Measurements from ENCODE around the gene UBASH3A. TPM values are rescaled to one million over a fixed set of nuclear protein-coding genes. Genes with fewer than 3 reads are reported as not detected.

The UBASH3A gene
- total and polyA plus RNA-seq, 2 donors (not counting 1 experiment from before 2014, with no cell fraction given) = 0.12 to 0.33 TPM

GRCh38 chr21:42418886-42419285, 15.2 kb downstream of the UBASH3A start:
- H3K4me1 ChIP-seq (ENCODE audit: control insufficient read depth in 2 of 2, insufficient read depth in 2 of 2, low read length in 2 of 2) = peaks cover 6 to 16% of the 10 kb centered on the region in 2 donors
- no peak overlapping the region for H3K4me2 ChIP-seq (replicated peaks; ENCODE audit: low read depth, low read length, poor library complexity, severe bottlenecking)
- H3K27me3 ChIP-seq (replicated peaks in 1 of 4; ENCODE audit: control extremely low read depth in 1 of 4, control insufficient read depth in 3 of 4, insufficient read depth in 4 of 4, low read length in 3 of 4) = peaks cover 0 to 22% (median 4%) of the 10 kb centered on the region in 4 experiments
- no peak overlapping the region for H3K4me3 ChIP-seq (ENCODE audit: control extremely low read depth in 1 of 5, extremely low read depth in 1 of 5, insufficient read depth in 1 of 5, low read depth in 2 of 5, low read length in 4 of 5)
- ChIA-PET POLR2A (no interaction called here), CTCF (no interaction called here)
- H3K9me3 ChIP-seq (ENCODE audit: control extremely low read depth in 1 of 3, control insufficient read depth in 2 of 3, insufficient read depth in 1 of 3, low read length in 2 of 3) = peaks cover 0 to 9% (median 5%) of the 10 kb centered on the region in 3 donors
- H3K79me2 ChIP-seq (ENCODE audit: control insufficient read depth, insufficient read depth, low read length) = no peaks in the 10 kb centered on the region
- no peaks in the 10 kb centered on the region for H3K9me3 Mint-ChIP-seq (ENCODE audit: insufficient read depth)
- H3K27me3 Mint-ChIP-seq = peaks cover 40% of the 10 kb centered on the region
- no peak for ATAC-seq (ENCODE audit: low read depth)
- H4K20me1 ChIP-seq (ENCODE audit: control insufficient read depth, insufficient read depth, low read length, poor library complexity, severe bottlenecking) = no peaks in the 10 kb centered on the region
- H3K4me1 Mint-ChIP-seq = peaks cover 25% of the 10 kb centered on the region
- intact Hi-C loops (cut with micrococcal nuclease) = loop anchor here (5.0 kb wide), 2 partner anchors 43 to 118 kb away; no protein-coding TSS in a partner anchor
- H3K27ac ChIP-seq (ENCODE audit: low read length in 2 of 2) = no peak overlapping the region
- H3K4me3 Mint-ChIP-seq = no peak overlapping the region
- no peak overlapping the region for H3K27ac Mint-ChIP-seq
- DNase-seq = no peak
- H3K36me3 ChIP-seq (replicated peaks in 1 of 2; ENCODE audit: control extremely low read depth in 1 of 2, control insufficient read depth in 1 of 2, extremely low read depth in 1 of 2, insufficient read depth in 2 of 2, low read length in 1 of 2) = no peaks in the 10 kb centered on the region
- WGBS (ENCODE audit: insufficient coverage) = 80% methylated on average over 2 of the region's 4 CpGs
- no peak for TF ChIP-seq EZH2 (IDR thresholded peaks at IDR 0.05; ENCODE audit: borderline replicate concordance, insufficient read depth, low read depth, low read length, poor library complexity, severe bottlenecking)
- no peak for TF ChIP-seq CTCF (IDR thresholded peaks at IDR 0.05)
- no peak overlapping the region for H2AFZ ChIP-seq (ENCODE audit: insufficient read depth, low read depth, low read length, poor library complexity, severe bottlenecking)
- no peak overlapping the region for H3K9ac ChIP-seq (ENCODE audit: low read length)

GRCh38 chr21:42419845-42420244, 16.1 kb downstream of the UBASH3A start:
- H3K9ac ChIP-seq (ENCODE audit: low read length) = no peak overlapping the region
- peaks cover 11 to 17% of the 10 kb centered on the region in 2 donors for H3K4me1 ChIP-seq (ENCODE audit: control insufficient read depth in 2 of 2, insufficient read depth in 2 of 2, low read length in 2 of 2)
- TF ChIP-seq CTCF (IDR thresholded peaks at IDR 0.05) (no peak), EZH2 (IDR thresholded peaks at IDR 0.05; ENCODE audit: borderline replicate concordance, insufficient read depth, low read depth, low read length, poor library complexity, severe bottlenecking) (no peak)
- POLR2A ChIA-PET = no interaction called here
- Mint-ChIP-seq H3K27me3 (peaks cover 40% of the 10 kb centered on the region), H3K4me1 (peaks cover 23% of the 10 kb centered on the region), H3K9me3 (ENCODE audit: insufficient read depth) (no peaks in the 10 kb centered on the region), H3K4me3 (no peak overlapping the region), H3K27ac (no peak overlapping the region)
- peaks cover 0 to 9% (median 5%) of the 10 kb centered on the region in 3 donors for H3K9me3 ChIP-seq (ENCODE audit: control extremely low read depth in 1 of 3, control insufficient read depth in 2 of 3, insufficient read depth in 1 of 3, low read length in 2 of 3)
- H3K36me3 ChIP-seq (replicated peaks in 1 of 2; ENCODE audit: control extremely low read depth in 1 of 2, control insufficient read depth in 1 of 2, extremely low read depth in 1 of 2, insufficient read depth in 2 of 2, low read length in 1 of 2) = no peaks in the 10 kb centered on the region
- peaks cover 0 to 25% (median 7%) of the 10 kb centered on the region in 4 experiments for H3K27me3 ChIP-seq (replicated peaks in 1 of 4; ENCODE audit: control extremely low read depth in 1 of 4, control insufficient read depth in 3 of 4, insufficient read depth in 4 of 4, low read length in 3 of 4)
- CTCF ChIA-PET = no interaction called here
- DNase-seq (no peak), ATAC-seq (ENCODE audit: low read depth) (no peak)
- no peak overlapping the region for H3K4me2 ChIP-seq (replicated peaks; ENCODE audit: low read depth, low read length, poor library complexity, severe bottlenecking)
- no peak overlapping the region for H3K4me3 ChIP-seq (ENCODE audit: control extremely low read depth in 1 of 5, extremely low read depth in 1 of 5, insufficient read depth in 1 of 5, low read depth in 2 of 5, low read length in 4 of 5)
- H3K27ac ChIP-seq (ENCODE audit: low read length in 2 of 2) = no peak overlapping the region
- H4K20me1 ChIP-seq (ENCODE audit: control insufficient read depth, insufficient read depth, low read length, poor library complexity, severe bottlenecking) = no peaks in the 10 kb centered on the region
- no peaks in the 10 kb centered on the region for H3K79me2 ChIP-seq (ENCODE audit: control insufficient read depth, insufficient read depth, low read length)
- intact Hi-C loops (cut with micrococcal nuclease) = loop anchor here (5.0 kb wide), 2 partner anchors 42 to 117 kb away; no protein-coding TSS in a partner anchor
- H2AFZ ChIP-seq (ENCODE audit: insufficient read depth, low read depth, low read length, poor library complexity, severe bottlenecking) = no peak overlapping the region
- WGBS (ENCODE audit: insufficient coverage) = 96% methylated on average over 3 of the region's 6 CpGs

All from B cell (primary cell).